Gastroesophageal sphincter (tissue), 3 donors: ENCODE measurements around the gene FBXW5.

Experiments
- POLR2A ChIP-seq, 2 donors: fragments of 450-650 bp; IDR thresholded peaks; one replicate each; pipeline ENCODE4 v1.6.1; 2017; ENCODE audit warnings: antibody characterized with exemption in 2 of 2, mild to moderate bottlenecking in 2 of 2, moderate library complexity in 1 of 2
- TF ChIP-seq, protein P1 (sequence below), 4 experiments: fragments of 200-600 bp in 2 of 4; fragments of 450-650 bp in 2 of 4; sonication (generic) in 1 of 4; IDR thresholded peaks; one replicate each; pipeline ENCODE4 v1.5.1; 2017 to 2019; ENCODE audit warnings: antibody characterized with exemption in 4 of 4, mild to moderate bottlenecking in 2 of 4, moderate library complexity in 2 of 4

DNA sequence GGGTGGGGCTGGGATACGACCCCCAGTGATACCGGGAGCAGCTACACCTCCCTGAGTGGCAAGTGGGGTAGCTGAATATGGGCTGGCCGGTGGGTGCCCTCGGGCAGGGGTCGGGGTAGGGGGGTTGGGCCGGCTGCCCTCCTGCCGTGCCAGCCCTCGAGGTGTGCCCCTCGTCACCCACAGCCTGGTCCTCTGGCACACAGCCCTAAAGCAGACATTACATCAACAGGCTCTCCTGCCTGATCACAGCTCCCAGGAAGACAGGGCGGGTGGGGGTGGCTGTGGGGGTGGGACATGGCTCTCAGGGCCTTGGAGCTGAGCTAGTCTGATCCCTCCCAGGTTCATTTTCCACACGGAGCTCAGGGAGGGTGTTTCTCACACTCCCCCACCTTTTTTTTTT lies 23.2 kb downstream of the FBXW5 start:
- TF ChIP-seq POLR2A (IDR thresholded peaks at IDR 0.05): no peak
- TF ChIP-seq, protein P1, sequence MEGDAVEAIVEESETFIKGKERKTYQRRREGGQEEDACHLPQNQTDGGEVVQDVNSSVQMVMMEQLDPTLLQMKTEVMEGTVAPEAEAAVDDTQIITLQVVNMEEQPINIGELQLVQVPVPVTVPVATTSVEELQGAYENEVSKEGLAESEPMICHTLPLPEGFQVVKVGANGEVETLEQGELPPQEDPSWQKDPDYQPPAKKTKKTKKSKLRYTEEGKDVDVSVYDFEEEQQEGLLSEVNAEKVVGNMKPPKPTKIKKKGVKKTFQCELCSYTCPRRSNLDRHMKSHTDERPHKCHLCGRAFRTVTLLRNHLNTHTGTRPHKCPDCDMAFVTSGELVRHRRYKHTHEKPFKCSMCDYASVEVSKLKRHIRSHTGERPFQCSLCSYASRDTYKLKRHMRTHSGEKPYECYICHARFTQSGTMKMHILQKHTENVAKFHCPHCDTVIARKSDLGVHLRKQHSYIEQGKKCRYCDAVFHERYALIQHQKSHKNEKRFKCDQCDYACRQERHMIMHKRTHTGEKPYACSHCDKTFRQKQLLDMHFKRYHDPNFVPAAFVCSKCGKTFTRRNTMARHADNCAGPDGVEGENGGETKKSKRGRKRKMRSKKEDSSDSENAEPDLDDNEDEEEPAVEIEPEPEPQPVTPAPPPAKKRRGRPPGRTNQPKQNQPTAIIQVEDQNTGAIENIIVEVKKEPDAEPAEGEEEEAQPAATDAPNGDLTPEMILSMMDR (IDR thresholded peaks at IDR 0.05): no peak
